Measurements from ENCODE around the gene ACSF3. TPM values are rescaled to one million over a fixed set of nuclear protein-coding genes. Genes with fewer than 3 reads are reported as not detected.

Gene ACSF3
- total RNA-seq, 2 experiments from 2014 or later, result 112 to 143 TPM

GRCh38 chr16:89198417-89199240 lies 105.0 kb downstream of the ACSF3 start:
- Histone ChIP-seq H3K9me2 (ENCODE audit: insufficient read depth, low read length) (no peaks in the 10 kb centered on the region), H3K79me2 (ENCODE audit: insufficient read depth, low read depth, low read length) (no peaks in the 10 kb centered on the region), H3K4me3 (ENCODE audit: low read depth, low read length, poor library complexity, severe bottlenecking) (no peak overlapping the region), H3K9me3 (ENCODE audit: low read length) (no peaks in the 10 kb centered on the region), H3K4me2 (ENCODE audit: low read length) (no peak overlapping the region), H4K20me1 (ENCODE audit: insufficient read depth, low read length) (no peaks in the 10 kb centered on the region), H3K4me1 (ENCODE audit: insufficient read depth, low read length, poor library complexity, severe bottlenecking) (no peaks in the 10 kb centered on the region), H2AFZ (ENCODE audit: low read length) (no peak overlapping the region), H3K27ac (ENCODE audit: low read depth, low read length, poor library complexity, severe bottlenecking) (no peak overlapping the region), H3K36me3 (ENCODE audit: insufficient read depth, low read length) (no peaks in the 10 kb centered on the region)
- TF ChIP-seq CTCF (conservative IDR thresholded peaks at IDR 0.05; ENCODE audit: low read length) (no peak), EZH2phosphoT487 (IDR thresholded peaks at IDR 0.05; ENCODE audit: borderline replicate concordance, low read depth, low read length) (no peak)
- ChIA-PET CTCF (ENCODE audit: unreplicated experiment) (no interaction called here), POLR2A (interaction anchor here (0.6 kb wide), 1 partner anchor 280 kb away, joined by 3 read pairs; no protein-coding TSS in a partner anchor)
- no TSS peak for BruUV-seq (replicated peaks)
- intact Hi-C loops (cut with micrococcal nuclease; ENCODE audit: unreplicated experiment), result no loop called here
- no peak for DNase-seq (ENCODE audit: low spot score)

DNA sequence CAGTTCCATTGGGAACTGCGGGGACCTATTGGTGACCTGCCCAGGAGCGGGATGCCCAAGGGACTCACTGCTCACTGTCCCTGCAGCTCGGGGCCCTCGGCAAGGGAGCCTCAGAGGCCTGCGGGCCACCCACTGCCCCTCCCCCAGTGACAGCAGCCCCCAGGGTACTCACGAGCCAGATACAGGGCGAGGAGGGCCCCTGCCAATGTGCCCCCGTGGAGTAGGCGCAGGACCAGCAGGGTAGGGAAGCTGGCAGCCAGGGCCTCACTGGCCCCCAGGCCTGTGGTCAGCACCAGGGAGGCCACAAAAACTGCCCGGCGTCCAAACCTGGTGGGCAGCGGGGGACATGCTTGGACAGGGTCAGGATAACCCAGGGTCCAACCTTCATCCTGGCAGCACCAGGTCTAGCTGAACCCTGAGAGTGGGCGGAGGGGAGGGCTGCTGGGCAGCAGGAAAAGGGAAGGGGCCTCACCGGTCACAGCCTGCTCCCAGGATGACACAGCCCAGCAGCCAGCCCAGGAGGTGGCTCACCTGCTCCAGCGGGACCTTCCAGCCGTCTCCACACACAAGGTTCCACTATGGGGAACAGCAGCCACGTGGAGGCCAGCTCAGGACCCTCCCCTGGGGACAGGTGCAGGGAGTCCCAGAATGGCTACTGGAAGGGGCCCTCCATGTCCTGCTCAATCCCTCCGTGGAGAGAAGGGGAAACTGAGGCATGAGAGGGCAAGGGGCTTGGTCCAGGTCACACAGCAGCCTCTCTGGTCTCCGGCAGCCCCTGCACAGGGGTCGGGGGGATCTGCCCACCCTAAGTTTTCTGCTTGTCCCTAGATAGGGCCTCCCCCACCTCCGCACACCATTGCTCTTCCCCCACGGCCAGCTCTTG lies 105.8 kb downstream of the ACSF3 start:
- Histone ChIP-seq H3K79me2 (ENCODE audit: insufficient read depth, low read depth, low read length) (no peaks in the 10 kb centered on the region), H2AFZ (ENCODE audit: low read length) (no peak overlapping the region), H3K9me3 (ENCODE audit: low read length) (no peaks in the 10 kb centered on the region), H3K9me2 (ENCODE audit: insufficient read depth, low read length) (no peaks in the 10 kb centered on the region), H3K36me3 (ENCODE audit: insufficient read depth, low read length) (no peaks in the 10 kb centered on the region), H3K4me2 (ENCODE audit: low read length) (no peak overlapping the region), H3K4me1 (ENCODE audit: insufficient read depth, low read length, poor library complexity, severe bottlenecking) (no peaks in the 10 kb centered on the region), H3K4me3 (ENCODE audit: low read depth, low read length, poor library complexity, severe bottlenecking) (no peak overlapping the region), H3K27ac (ENCODE audit: low read depth, low read length, poor library complexity, severe bottlenecking) (no peak overlapping the region), H4K20me1 (ENCODE audit: insufficient read depth, low read length) (no peaks in the 10 kb centered on the region)
- no TSS peak for BruUV-seq (replicated peaks)
- ChIA-PET POLR2A (no interaction called here), CTCF (ENCODE audit: unreplicated experiment) (no interaction called here)
- TF ChIP-seq CTCF (conservative IDR thresholded peaks at IDR 0.05; ENCODE audit: low read length), result no peak
- no peak for TF ChIP-seq EZH2phosphoT487 (IDR thresholded peaks at IDR 0.05; ENCODE audit: borderline replicate concordance, low read depth, low read length)
- intact Hi-C loops (cut with micrococcal nuclease; ENCODE audit: unreplicated experiment), result no loop called here
- no peak for DNase-seq (ENCODE audit: low spot score)
